CD8-positive, alpha-beta memory T cell (primary cell): ENCODE data around the gene ELAVL1. TPM values are rescaled to one million over a fixed set of nuclear protein-coding genes. Genes with fewer than 3 reads are reported as not detected.
"Not testable (repeated sequence)": the region's sequence is repeated elsewhere in the genome, so short reads cannot be mapped to it uniquely, and the experiment has no call there.

Experiments used
- CTCF ChIA-PET: fragments of 350-600 bp; sonication (Branson Sonifier 250); formaldehyde crosslinking; loops from one replicate; lab custom pipeline; 2021; ENCODE audit warnings: antibody characterized with exemption; lab: Charles Lee
- POLR2A ChIA-PET: fragments of 350-600 bp; sonication (Branson Sonifier 250); formaldehyde crosslinking; loops from one replicate; lab custom pipeline; 2021; ENCODE audit warnings: antibody characterized with exemption; lab: Charles Lee
- DNase-seq, 5 donors: peaks; one replicate each; pipeline versions ENCODE4 v3.0.0 to v3.0.0-alpha.2; 2020 to 2022; ENCODE audit warnings: mixed read lengths in 1 of 5
- H3K27ac ChIP-seq: one replicate; pipeline ENCODE4 v1.7.0; 2013; ENCODE audit warnings: low read depth, mild to moderate bottlenecking, low read length, moderate library complexity
- H3K27me3 ChIP-seq: 2 replicates; pipeline ENCODE4 v1.7.0; 2013; ENCODE audit warnings: low read length, mild to moderate bottlenecking; ENCODE audit not compliant: insufficient read depth, poor library complexity, severe bottlenecking
- H3K36me3 ChIP-seq: 2 replicates; pipeline ENCODE4 v1.7.0; 2013; ENCODE audit warnings: mild to moderate bottlenecking, low read length, moderate library complexity; ENCODE audit not compliant: insufficient read depth
- H3K4me1 ChIP-seq: 2 replicates; pipeline ENCODE4 v1.7.0; 2013; ENCODE audit warnings: mild to moderate bottlenecking, low read length, moderate library complexity; ENCODE audit not compliant: insufficient read depth
- H3K4me3 ChIP-seq: 2 replicates; pipeline ENCODE4 v1.7.0; 2013; ENCODE audit warnings: mild to moderate bottlenecking, low read length
- H3K9me3 ChIP-seq: 2 replicates; pipeline ENCODE4 v1.7.0; 2013; ENCODE audit warnings: mild to moderate bottlenecking, low read length
- H3K27ac Mint-ChIP-seq, 8 donors: one replicate each; pipeline ENCODE4 v1.8.0; 2020 to 2021; ENCODE audit warnings: mixed read lengths in 8 of 8, mild to moderate bottlenecking in 6 of 8, inconsistent platforms in 3 of 8, moderate library complexity in 3 of 8
- H3K27me3 Mint-ChIP-seq, 2 donors: one replicate each; pipeline ENCODE4 v1.8.0; 2020 to 2021; ENCODE audit warnings: mixed read lengths in 2 of 2, mild to moderate bottlenecking in 1 of 2, moderate library complexity in 1 of 2
- H3K36me3 Mint-ChIP-seq, 3 donors: one replicate each; pipeline ENCODE4 v1.8.0; 2020 to 2021; ENCODE audit warnings: mixed read lengths in 3 of 3, inconsistent platforms in 1 of 3, mild to moderate bottlenecking in 1 of 3
- H3K4me1 Mint-ChIP-seq, 3 donors: one replicate each; pipeline ENCODE4 v1.8.0; 2020 to 2021; ENCODE audit warnings: mixed read lengths in 3 of 3, inconsistent platforms in 1 of 3, mild to moderate bottlenecking in 1 of 3
- H3K4me3 Mint-ChIP-seq, 7 donors: one replicate each; pipeline ENCODE4 v1.8.0; 2020 to 2021; ENCODE audit warnings: mixed read lengths in 7 of 7, mild to moderate bottlenecking in 6 of 7, moderate library complexity in 4 of 7, inconsistent platforms in 2 of 7
- H3K9me3 Mint-ChIP-seq, 5 donors: one replicate each; pipeline ENCODE4 v1.8.0; 2020 to 2022; ENCODE audit warnings: mixed read lengths in 5 of 5, mild to moderate bottlenecking in 3 of 5, moderate library complexity in 2 of 5, inconsistent platforms in 1 of 5
- polyA plus RNA-seq: library from polyadenylated mRNA; unstranded; fragments of 300-500 nt; fragmentation: Illumina TruSeq; gene quantifications from one replicate; pipeline ENCODE4 v1.2.3, GENCODE V29; 2021
- total RNA-seq, 2 experiments: library from RNA; stranded (reverse); gene quantifications; one replicate each; pipeline ENCODE4 v1.2.3, GENCODE V29; 2021

ELAVL1 gene
- total and polyA plus RNA-seq, 3 experiments from 2014 or later = 63.3 to 164 (median 156) TPM

GRCh38 chr19:8028951-8029491 is 23.6 kb upstream of the ELAVL1 start:
- Mint-ChIP-seq H3K27ac (no peak overlapping the region), H3K36me3 (no peaks in the 10 kb centered on the region), H3K4me3 (no peak overlapping the region), H3K4me1 (no peaks in the 10 kb centered on the region), H3K27me3 (no peaks in the 10 kb centered on the region), H3K9me3 (no peaks in the 10 kb centered on the region)
- CTCF ChIA-PET = no interaction called here
- H3K9me3 ChIP-seq = no peaks in the 10 kb centered on the region
- no peak overlapping the region for H3K4me3 ChIP-seq
- DNase-seq = no peak
- no peaks in the 10 kb centered on the region for H3K36me3 ChIP-seq
- POLR2A ChIA-PET = no interaction called here
- no peaks in the 10 kb centered on the region for H3K4me1 ChIP-seq
- H3K27me3 ChIP-seq = no peaks in the 10 kb centered on the region
- no peak overlapping the region for H3K27ac ChIP-seq

GRCh38 chr19:8025316-8025715 is 19.9 kb upstream of the ELAVL1 start:
- ChIA-PET POLR2A (no interaction called here), CTCF (no interaction called here)
- Mint-ChIP-seq H3K27me3 (no peaks in the 10 kb centered on the region), H3K27ac (peak overlapping the region in 1 of 8 donors; percentile 29), H3K4me3 (no peak overlapping the region), H3K4me1 (no peaks in the 10 kb centered on the region), H3K9me3 (no peaks in the 10 kb centered on the region), H3K36me3 (no peaks in the 10 kb centered on the region)
- no peaks in the 10 kb centered on the region for H3K9me3 ChIP-seq
- no peaks in the 10 kb centered on the region for H3K27me3 ChIP-seq
- no peak overlapping the region for H3K27ac ChIP-seq
- H3K36me3 ChIP-seq = no peaks in the 10 kb centered on the region
- no peak for DNase-seq
- H3K4me1 ChIP-seq = no peaks in the 10 kb centered on the region
- H3K4me3 ChIP-seq = no peak overlapping the region

- H3K4me3 ChIP-seq, H3K27ac ChIP-seq, DNase-seq, H3K9me3 Mint-ChIP-seq, H3K36me3 Mint-ChIP-seq, H3K27me3 Mint-ChIP-seq, H3K4me3 Mint-ChIP-seq, H3K4me1 Mint-ChIP-seq, H3K27ac Mint-ChIP-seq, H3K9me3 ChIP-seq, POLR2A ChIA-PET, CTCF ChIA-PET, H3K36me3 ChIP-seq, H3K27me3 ChIP-seq, H3K4me1 ChIP-seq: not testable (repeated sequence)
These were observed 18.8 kb upstream of the ELAVL1 start for GRCh38 chr19:8024256-8024655.

GRCh38 chr19:8023371-8023770 is 17.9 kb upstream of the ELAVL1 start:
- Mint-ChIP-seq H3K4me3 (no peak overlapping the region), H3K4me1 (no peaks in the 10 kb centered on the region), H3K9me3 (no peaks in the 10 kb centered on the region), H3K27ac (no peak overlapping the region), H3K27me3 (no peaks in the 10 kb centered on the region), H3K36me3 (no peaks in the 10 kb centered on the region)
- Histone ChIP-seq H3K36me3 (no peaks in the 10 kb centered on the region), H3K9me3 (no peaks in the 10 kb centered on the region), H3K4me1 (no peaks in the 10 kb centered on the region), H3K27ac (no peak overlapping the region), H3K4me3 (no peak overlapping the region), H3K27me3 (no peaks in the 10 kb centered on the region)
- ChIA-PET POLR2A (no interaction called here), CTCF (no interaction called here)
- DNase-seq = no peak

GRCh38 chr19:8022275-8022674 is 16.8 kb upstream of the ELAVL1 start:
- Histone ChIP-seq H3K36me3 (no peaks in the 10 kb centered on the region), H3K27me3 (no peaks in the 10 kb centered on the region), H3K4me1 (no peaks in the 10 kb centered on the region), H3K27ac (no peak overlapping the region), H3K4me3 (no peak overlapping the region), H3K9me3 (no peaks in the 10 kb centered on the region)
- H3K36me3 Mint-ChIP-seq = no peaks in the 10 kb centered on the region
- peaks cover 7 to 9% (median 8%) of the 10 kb centered on the region in 3 donors for H3K4me1 Mint-ChIP-seq
- no peaks in the 10 kb centered on the region for H3K27me3 Mint-ChIP-seq
- peak overlapping the region in 1 of 8 donors; percentile 54 for H3K27ac Mint-ChIP-seq
- DNase-seq = no peak
- ChIA-PET POLR2A (no interaction called here), CTCF (no interaction called here)
- H3K9me3 Mint-ChIP-seq = no peaks in the 10 kb centered on the region
- no peak overlapping the region for H3K4me3 Mint-ChIP-seq

- Mint-ChIP-seq H3K36me3 (no peaks in the 10 kb centered on the region), H3K9me3 (no peaks in the 10 kb centered on the region), H3K27ac (no peak overlapping the region), H3K27me3 (no peaks in the 10 kb centered on the region), H3K4me1 (peaks cover 9% of the 10 kb centered on the region in 3 donors), H3K4me3 (no peak overlapping the region)
- Histone ChIP-seq H3K27me3 (no peaks in the 10 kb centered on the region), H3K4me3 (no peak overlapping the region), H3K4me1 (no peaks in the 10 kb centered on the region), H3K36me3 (no peaks in the 10 kb centered on the region), H3K27ac (no peak overlapping the region), H3K9me3 (no peaks in the 10 kb centered on the region)
- POLR2A ChIA-PET = no interaction called here
- DNase-seq = no peak
- CTCF ChIA-PET = no interaction called here
These were observed 15.9 kb upstream of the ELAVL1 start for GRCh38 chr19:8021374-8021773.

GRCh38 chr19:8020681-8021080 is 15.2 kb upstream of the ELAVL1 start:
- ChIA-PET POLR2A (interaction anchor here (0.7 kb wide), 1 partner anchor 44 kb away, joined by 5 read pairs; no protein-coding TSS in a partner anchor), CTCF (no interaction called here)
- Mint-ChIP-seq H3K9me3 (no peaks in the 10 kb centered on the region), H3K36me3 (peaks cover 0 to 1% (median 0%) of the 10 kb centered on the region in 3 donors), H3K4me1 (peaks cover 9% of the 10 kb centered on the region in 3 donors), H3K27ac (no peak overlapping the region), H3K4me3 (no peak overlapping the region), H3K27me3 (no peaks in the 10 kb centered on the region)
- Histone ChIP-seq H3K4me1 (no peaks in the 10 kb centered on the region), H3K27me3 (no peaks in the 10 kb centered on the region), H3K27ac (no peak overlapping the region), H3K9me3 (no peaks in the 10 kb centered on the region), H3K4me3 (no peak overlapping the region), H3K36me3 (no peaks in the 10 kb centered on the region)
- DNase-seq = no peak

- no peak overlapping the region for H3K4me3 ChIP-seq
- H3K27ac ChIP-seq = no peak overlapping the region
- H3K27ac Mint-ChIP-seq = peak overlapping the region in 4 of 8 donors; percentile 19 to 81 (median 50)
- peaks cover 9% of the 10 kb centered on the region in 3 donors for H3K4me1 Mint-ChIP-seq
- peak in 4 of 5 donors; percentile 20 to 62 (median 28) for DNase-seq
- H3K9me3 ChIP-seq = no peaks in the 10 kb centered on the region
- H3K9me3 Mint-ChIP-seq = no peaks in the 10 kb centered on the region
- no peaks in the 10 kb centered on the region for H3K4me1 ChIP-seq
- H3K36me3 Mint-ChIP-seq = peaks cover 0 to 1% (median 0%) of the 10 kb centered on the region in 3 donors
- no peaks in the 10 kb centered on the region for H3K27me3 Mint-ChIP-seq
- CTCF ChIA-PET = no interaction called here
- no peaks in the 10 kb centered on the region for H3K36me3 ChIP-seq
- POLR2A ChIA-PET = no interaction called here
- no peaks in the 10 kb centered on the region for H3K27me3 ChIP-seq
- no peak overlapping the region for H3K4me3 Mint-ChIP-seq
These were observed 12.4 kb upstream of the ELAVL1 start for GRCh38 chr19:8017808-8018207.
